H1 (cell line): Measurements from ENCODE around the gene RHEX. TPM values are rescaled to one million over a fixed set of nuclear protein-coding genes. Genes with fewer than 3 reads are reported as not detected.

Experiments
- CTCF ChIA-PET: fragments of 300-600 bp; sonication (Branson Sonifier 250); formaldehyde crosslinking; loops from one replicate; lab custom pipeline; 2021; ENCODE audit not compliant: partially characterized antibody; lab: Charles Lee
- POLR2A ChIA-PET: fragments of 300-600 bp; sonication (Branson Sonifier 250); formaldehyde crosslinking; loops from one replicate; lab custom pipeline; 2021; ENCODE audit warnings: inconsistent platforms; ENCODE audit not compliant: partially characterized antibody; lab: Charles Lee
- DNase-seq, 2 experiments: peaks; one replicate each; pipeline versions ENCODE4 v3.0.0 to v3.0.0-alpha.2; 2010 to 2022; ENCODE audit warnings: low spot score in 2 of 2, low read depth in 1 of 2, mixed read lengths in 1 of 2
- FAIRE-seq: peaks from 2 replicates; lab custom pipeline; 2011; peaks lifted over from hg19 to GRCh38; lab: Jason Lieb, UNC
- H2AFZ ChIP-seq: 2 replicates; pipeline ENCODE4 v1.8.1; 2012; ENCODE audit warnings: low read length, inconsistent platforms
- H2AK5ac ChIP-seq: 2 replicates; pipeline ENCODE4 v1.6.1; 2013; ENCODE audit warnings: low read depth, low read length
- H2BK120ac ChIP-seq: replicated peaks from 2 replicates; pipeline ENCODE3; 2013; ENCODE audit warnings: low read depth, low read length, inconsistent platforms
- H2BK12ac ChIP-seq: 2 replicates; pipeline ENCODE4 v1.6.1; 2013; ENCODE audit warnings: low read depth, low read length
- H2BK15ac ChIP-seq: 2 replicates; pipeline ENCODE4 v1.6.1; 2013; ENCODE audit warnings: low read length
- H2BK20ac ChIP-seq: 2 replicates; pipeline ENCODE4 v1.6.1; 2013; ENCODE audit warnings: low read length
- H2BK5ac ChIP-seq: 2 replicates; pipeline ENCODE4 v1.6.1; 2013; ENCODE audit warnings: low read depth, low read length
- H3K14ac ChIP-seq: 2 replicates; pipeline ENCODE4 v1.6.1; 2013; ENCODE audit warnings: inconsistent platforms; ENCODE audit not compliant: insufficient read length
- H3K18ac ChIP-seq: 2 replicates; pipeline ENCODE4 v1.6.1; 2013; ENCODE audit warnings: low read length; ENCODE audit errors: extremely low read depth
- H3K23ac ChIP-seq: 2 replicates; pipeline ENCODE4 v1.6.1; 2013; ENCODE audit warnings: inconsistent platforms; ENCODE audit not compliant: insufficient read length
- H3K23me2 ChIP-seq: 2 replicates; pipeline ENCODE4 v1.6.1; 2013; ENCODE audit warnings: low read depth, low read length
- H3K27ac ChIP-seq: 2 replicates; pipeline ENCODE4 v1.6.1; 2011; ENCODE audit warnings: low read depth, low read length, inconsistent platforms
- H3K27me3 ChIP-seq, 4 experiments: replicated peaks in 1 of 4; 1 replicate in 1 of 4; 2 replicates in 3 of 4; pipeline versions ENCODE4 v1.6.1 to v1.8.1; 2011 to 2013; ENCODE audit warnings: low read length in 3 of 4, mild to moderate bottlenecking in 3 of 4, inconsistent platforms in 2 of 4, mixed read lengths in 2 of 4, moderate library complexity in 1 of 4; ENCODE audit not compliant: control insufficient read depth in 3 of 4, insufficient read depth in 3 of 4; ENCODE audit errors: extremely low read depth in 1 of 4
- H3K36me3 ChIP-seq, 4 experiments: 2 replicates each; pipeline versions ENCODE4 v1.6.1 to v1.8.1; 2011 to 2013; ENCODE audit warnings: mild to moderate bottlenecking in 4 of 4, low read length in 3 of 4, moderate library complexity in 2 of 4, control low read depth in 1 of 4, inconsistent platforms in 1 of 4; ENCODE audit not compliant: insufficient read depth in 4 of 4, control insufficient read depth in 2 of 4
- H3K4ac ChIP-seq: replicated peaks from 2 replicates; pipeline ENCODE3; 2013; ENCODE audit warnings: low read length, low read depth, mixed read lengths, inconsistent platforms; ENCODE audit not compliant: insufficient read length
- H3K4me1 ChIP-seq, 4 experiments: replicated peaks in 1 of 4; 1 replicate in 1 of 4; 2 replicates in 3 of 4; pipeline versions ENCODE4 v1.6.1 to v1.8.1; 2011 to 2013; ENCODE audit warnings: low read length in 3 of 4, inconsistent platforms in 2 of 4, mixed read lengths in 1 of 4; ENCODE audit not compliant: insufficient read depth in 4 of 4, control insufficient read depth in 3 of 4
- H3K4me2 ChIP-seq, 2 experiments: 2 replicates each; pipeline versions ENCODE4 v1.6.1 to v1.8.1; 2011 to 2013; ENCODE audit warnings: low read depth in 2 of 2, low read length in 2 of 2, control low read depth in 1 of 2, inconsistent platforms in 1 of 2, mild to moderate bottlenecking in 1 of 2; ENCODE audit not compliant: insufficient read depth in 1 of 2
- H3K4me3 ChIP-seq, 4 experiments: fragments of 200-600, 300-600 bp in 1 of 4; sonication (generic), shearing (Covaris generic), sonication (Bioruptor Twin) in 1 of 4; 2 replicates each; pipeline versions ENCODE4 v1.5.1 to v1.8.1; 2011 to 2016; ENCODE audit warnings: low read length in 4 of 4, low read depth in 3 of 4, control low read depth in 2 of 4, inconsistent platforms in 2 of 4, mild to moderate bottlenecking in 2 of 4, mixed read lengths in 1 of 4, moderate library complexity in 1 of 4; ENCODE audit not compliant: insufficient read depth in 2 of 4; ENCODE audit errors: extremely low read depth in 1 of 4
- H3K56ac ChIP-seq: replicated peaks from 2 replicates; pipeline ENCODE3; 2013; ENCODE audit warnings: low read depth, mild to moderate bottlenecking, mixed read lengths, low read length, inconsistent platforms; ENCODE audit not compliant: insufficient read length
- H3K79me1 ChIP-seq: 2 replicates; pipeline ENCODE4 v1.6.1; 2013; ENCODE audit warnings: low read depth, low read length, control low read depth
- H3K79me2 ChIP-seq, 2 experiments: 2 replicates each; pipeline versions ENCODE4 v1.6.1 to v1.8.1; 2012 to 2013; ENCODE audit warnings: low read length in 2 of 2, mild to moderate bottlenecking in 2 of 2, inconsistent platforms in 1 of 2; ENCODE audit not compliant: insufficient read depth in 2 of 2, control insufficient read depth in 1 of 2
- H3K9ac ChIP-seq, 4 experiments: replicated peaks in 1 of 4; 1 replicate in 1 of 4; 2 replicates in 3 of 4; pipeline versions ENCODE4 v1.6.1 to v1.8.1; 2011 to 2013; ENCODE audit warnings: low read depth in 3 of 4, low read length in 3 of 4, control low read depth in 2 of 4, mild to moderate bottlenecking in 2 of 4, moderate library complexity in 2 of 4, inconsistent platforms in 1 of 4; ENCODE audit errors: extremely low read depth in 1 of 4
- H3K9me3 ChIP-seq, 2 experiments: 2 replicates each; pipeline versions ENCODE4 v1.6.1 to v1.8.1; 2012 to 2013; ENCODE audit warnings: mild to moderate bottlenecking in 2 of 2, moderate library complexity in 2 of 2, control low read depth in 1 of 2, inconsistent platforms in 1 of 2, low read depth in 1 of 2, low read length in 1 of 2, mixed read lengths in 1 of 2; ENCODE audit not compliant: insufficient read depth in 2 of 2
- H4K20me1 ChIP-seq, 2 experiments: replicated peaks in 1 of 2; 2 replicates each; pipeline versions ENCODE3 to v1.8.1; 2011 to 2013; ENCODE audit warnings: inconsistent platforms in 2 of 2, low read length in 2 of 2, mild to moderate bottlenecking in 1 of 2; ENCODE audit not compliant: insufficient read depth in 2 of 2, control insufficient read depth in 1 of 2
- H4K5ac ChIP-seq: 2 replicates; pipeline ENCODE4 v1.6.1; 2013; ENCODE audit warnings: low read length, low read depth, mixed read lengths, inconsistent platforms; ENCODE audit not compliant: insufficient read length
- H4K8ac ChIP-seq: 2 replicates; pipeline ENCODE4 v1.8.0; 2013; ENCODE audit warnings: mild to moderate bottlenecking, moderate library complexity, low read length, inconsistent platforms; ENCODE audit not compliant: insufficient read depth; ENCODE audit errors: extremely low read depth
- H4K91ac ChIP-seq: replicated peaks from 2 replicates; pipeline ENCODE3; 2013; ENCODE audit warnings: low read length, mixed read lengths, inconsistent platforms; ENCODE audit not compliant: insufficient read length
- KDM5A ChIP-seq: fragments of 200-600 bp; IDR thresholded peaks from 2 replicates; pipeline ENCODE4 v1.7.1; 2012; ENCODE audit warnings: mild to moderate bottlenecking, low read length, inconsistent platforms, mixed read lengths
- POLR2A ChIP-seq, 2 experiments: IDR thresholded peaks; 1 replicate in 1 of 2; 2 replicates in 1 of 2; pipeline ENCODE4 v1.6.1; 2011; ENCODE audit warnings: low read depth in 2 of 2, low read length in 2 of 2, mild to moderate bottlenecking in 2 of 2; ENCODE audit errors: control extremely low read depth in 1 of 2
- RNF2 ChIP-seq: fragments of 200-900, 300-1000 bp; sonication (generic); IDR thresholded peaks from 2 replicates; pipeline ENCODE4 v1.7.1; 2016; ENCODE audit warnings: borderline replicate concordance, low read depth, mild to moderate bottlenecking, antibody characterized with exemption, low read length; ENCODE audit not compliant: poor library complexity, severe bottlenecking; ENCODE audit errors: missing control alignments
- SIX5 ChIP-seq: IDR thresholded peaks from 2 replicates; pipeline ENCODE4 v1.6.1; 2011; ENCODE audit warnings: mild to moderate bottlenecking, low read depth, low read length
- SP1 ChIP-seq: IDR thresholded peaks from 2 replicates; pipeline ENCODE4 v1.6.1; 2011; ENCODE audit warnings: low read depth, low read length
- TEAD4 ChIP-seq: IDR thresholded peaks from 2 replicates; pipeline ENCODE4 v1.6.1; 2012; ENCODE audit warnings: low read depth, low read length, inconsistent platforms, mixed read lengths
- YY1 ChIP-seq: IDR thresholded peaks from 2 replicates; pipeline ENCODE4 v1.6.1; 2011; ENCODE audit warnings: low read depth, mild to moderate bottlenecking, low read length
- ZNF274 ChIP-seq: IDR thresholded peaks from 2 replicates; pipeline ENCODE4 v1.7.0; 2012; ENCODE audit warnings: low read length, borderline replicate concordance; ENCODE audit errors: extremely low read depth
- WGBS, 2 experiments: shearing (Covaris generic) in 1 of 2; methylation state at CpG; one replicate each; pipeline versions ENCODE4 v1.1.6 to v1.1.7; 2013 to 2015; ENCODE audit warnings: low lambda C conversion rate in 2 of 2, mixed read lengths in 2 of 2, inconsistent platforms in 1 of 2, low coverage in 1 of 2, missing lambda C conversion rate in 1 of 2; ENCODE audit not compliant: insufficient replicate concordance in 2 of 2, insufficient coverage in 1 of 2, insufficient read length in 1 of 2; ENCODE audit errors: extremely low coverage in 1 of 2, missing lambda C conversion rate in 1 of 2; 5-methylcytosine and 5-hydroxymethylcytosine counted together
- polyA plus RNA-seq, 7 experiments: library from polyadenylated mRNA; depleted of rRNA in 3 of 7; stranded (reverse) in 5 of 7; unstranded in 2 of 7; fragments of >200 nt in 5 of 7; fragments of 200-250 nt in 2 of 7; gene quantifications; 1 replicate in 5 of 7; 2 replicates in 1 of 7; 4 replicates in 1 of 7; pipeline versions ENCODE4 v1.2.1 to v1.2.3, GENCODE V29; 2011 to 2013; ENCODE audit warnings: missing spikeins in 2 of 7, mixed read lengths in 2 of 7
- total RNA-seq: library from RNA; stranded (reverse); fragmentation: NEBNext Ultra II Directional; extraction: Animal tissue kit (Norgen Biotek cat#: 25700); gene quantifications from 2 replicates; pipeline ENCODE4 v1.2.1, GENCODE V29; 2021

The RHEX gene
- total and polyA plus RNA-seq, 2 of the 8 experiments (the other 6 are each of a cell fraction or from before 2014, with no cell fraction given): not detected

DNA sequence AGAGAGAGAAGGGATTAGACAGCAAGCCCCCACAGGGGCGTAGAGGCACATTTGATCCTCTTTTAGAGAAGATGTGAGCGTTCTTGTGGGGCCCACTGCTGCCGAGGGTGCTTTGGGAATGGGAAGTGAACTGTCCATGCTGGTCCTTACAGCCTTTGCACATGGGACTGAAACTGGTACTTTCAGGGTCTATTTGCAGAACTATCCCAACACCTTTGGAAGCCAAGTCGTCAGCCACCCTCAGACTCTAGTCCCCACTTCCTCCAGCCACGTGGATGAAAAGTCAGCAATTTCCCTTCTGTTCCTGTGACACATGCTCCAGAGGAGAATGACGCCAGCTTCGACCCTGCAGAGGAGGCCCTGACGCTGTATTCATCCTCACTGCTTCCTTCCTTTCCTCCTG lies 47.2 kb upstream of the RHEX start:
- H3K9ac ChIP-seq: no peak overlapping the region
- H3K27me3 ChIP-seq: peaks cover 0 to 4% (median 0%) of the 10 kb centered on the region in 4 experiments; a peak in 4 of 7 replicates
- no peaks in the 10 kb centered on the region; a peak in 1 of 7 replicates for H3K4me1 ChIP-seq
- peaks cover 12% of the 10 kb centered on the region for H3K23me2 ChIP-seq
- no peak overlapping the region for H2AFZ ChIP-seq
- H4K20me1 ChIP-seq: peaks cover 0 to 11% of the 10 kb centered on the region in 2 experiments
- no peak overlapping the region for H4K91ac ChIP-seq
- no peak overlapping the region for H3K4me3 ChIP-seq
- FAIRE-seq (no peak), DNase-seq (no peak)
- no peak overlapping the region for H2BK5ac ChIP-seq
- TF ChIP-seq ZNF274 (no peak), YY1 (no peak), SP1 (no peak), RNF2 (no peak), SIX5 (no peak), KDM5A (no peak), TEAD4 (no peak), POLR2A (IDR thresholded peaks at IDR 0.05; ENCODE audit: control extremely low read depth in 1 of 2, low read depth in 2 of 2, low read length in 2 of 2) (no peak)
- H3K9me3 ChIP-seq: no peaks in the 10 kb centered on the region
- no peak overlapping the region for H3K18ac ChIP-seq
- no peak overlapping the region for H2BK120ac ChIP-seq
- H2BK12ac ChIP-seq: no peak overlapping the region
- no peak overlapping the region for H4K5ac ChIP-seq
- no peak overlapping the region for H4K8ac ChIP-seq
- 92% methylated on average over 8 of the region's 8 CpGs; no CpG with 5 or more reads in 1 of the 2 experiments for WGBS, 2 experiments
- no peak overlapping the region for H3K23ac ChIP-seq
- ChIA-PET POLR2A (no interaction called here), CTCF (interaction anchor here (1.1 to 1.7 kb wide), 5 partner anchors 8 to 214 kb away, joined by 3 to 6 read pairs (median 4); no protein-coding TSS in a partner anchor)
- no peak overlapping the region for H2AK5ac ChIP-seq
- H3K4ac ChIP-seq: no peak overlapping the region
- no peak overlapping the region for H3K56ac ChIP-seq
- no peak overlapping the region for H3K4me2 ChIP-seq
- no peak overlapping the region for H3K27ac ChIP-seq
- no peaks in the 10 kb centered on the region for H3K79me1 ChIP-seq
- no peak overlapping the region for H3K14ac ChIP-seq
- no peak overlapping the region for H2BK20ac ChIP-seq
- no peaks in the 10 kb centered on the region; a peak in 1 of 4 replicates for H3K79me2 ChIP-seq
- H2BK15ac ChIP-seq: no peak overlapping the region
- no peaks in the 10 kb centered on the region for H3K36me3 ChIP-seq
